Measurements from ENCODE around the gene MAPK8. TPM values are rescaled to one million over a fixed set of nuclear protein-coding genes. Genes with fewer than 3 reads are reported as not detected.
A peak's percentile ranks its signal among the peaks of the same experiment; 100 is the strongest.

MAPK8 gene
- polyA plus RNA-seq (2013), result 24.1 and 24.6 TPM in 2 replicates

DNA sequence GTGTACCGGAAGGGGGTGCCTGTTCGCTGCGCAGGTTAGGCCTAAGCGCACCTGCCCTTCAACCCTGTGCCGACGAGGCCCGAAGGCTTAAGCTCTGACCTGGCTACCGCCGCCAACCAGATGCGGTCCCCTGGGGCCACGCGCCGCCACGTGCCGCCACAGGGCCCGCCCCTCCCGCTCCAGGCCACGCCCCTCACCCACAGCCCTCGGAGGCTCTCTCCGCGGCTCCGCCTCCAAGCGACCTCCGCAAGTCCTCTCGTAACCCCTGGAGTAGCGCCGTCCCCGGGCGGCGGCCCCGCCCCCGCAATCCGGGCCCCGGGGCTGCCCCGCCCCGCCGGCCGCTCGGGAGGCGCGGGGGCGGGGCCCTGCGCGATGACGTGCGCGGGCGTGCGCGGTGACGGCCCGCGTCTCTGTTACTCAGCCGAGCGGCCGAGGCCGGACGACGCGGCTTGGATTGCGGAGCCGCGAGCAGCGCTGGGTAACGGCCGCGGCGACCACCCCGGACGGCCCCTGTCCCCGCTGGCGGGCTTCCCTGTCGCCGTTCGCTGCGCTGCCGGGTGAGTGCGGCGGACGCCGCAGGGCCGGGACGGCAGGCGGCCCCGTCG, at the start of gene MAPK8:
TSS of gene MAPK8 (plus strand) at position 413 of the 605 bp plus-strand sequence. CDS start 94,984 bp downstream, outside the sequence.
- Histone ChIP-seq H3K4me2 (ENCODE audit: low read length) (peak within 1 kb of the TSS; percentile 84), H4K12ac (ENCODE audit: low read depth, low read length) (peak within 1 kb of the TSS; percentile 97), H3K9me3 (ENCODE audit: insufficient read depth, low read depth, low read length) (no peaks in the 10 kb centered on the region), H3K4ac (ENCODE audit: low read depth, low read length) (peak within 1 kb of the TSS; percentile 96), H3K23ac (ENCODE audit: low read length) (no peak within 1 kb of the TSS), H3K27ac (ENCODE audit: low read depth, low read length) (peak within 1 kb of the TSS; percentile 84), H3K18ac (ENCODE audit: low read length) (peak within 1 kb of the TSS; percentile 94), H2BK12ac (ENCODE audit: low read length) (peak within 1 kb of the TSS; percentile 66), H4K8ac (ENCODE audit: low read depth, low read length) (peak within 1 kb of the TSS; percentile 88), H3K9ac (ENCODE audit: low read length) (peak within 1 kb of the TSS; percentile 94), H2AK5ac (ENCODE audit: low read length) (peak within 1 kb of the TSS; percentile 12), H3K4me1 (ENCODE audit: control insufficient read depth in 1 of 2, insufficient read depth in 2 of 2, low read length in 2 of 2) (peaks cover 0 to 2% of the 10 kb centered on the region in 2 experiments), H3K27me3 (ENCODE audit: insufficient read depth, low read length) (no peaks in the 10 kb centered on the region), H2BK5ac (ENCODE audit: low read depth, low read length, poor library complexity) (peak within 1 kb of the TSS; percentile 31), H3K79me1 (ENCODE audit: low read length) (peaks cover 6% of the 10 kb centered on the region), H2AFZ (ENCODE audit: insufficient read depth, low read length, poor library complexity) (peak within 1 kb of the TSS; percentile 98), H3K79me2 (ENCODE audit: control insufficient read depth, insufficient read depth, low read length, poor library complexity) (peaks cover 6% of the 10 kb centered on the region), H3K36me3 (ENCODE audit: control insufficient read depth in 1 of 2, insufficient read depth in 2 of 2, low read length in 2 of 2) (no peaks in the 10 kb centered on the region), H4K91ac (ENCODE audit: low read depth, low read length) (peak within 1 kb of the TSS; percentile 92), H3K14ac (ENCODE audit: low read length) (peak within 1 kb of the TSS; percentile 96), H2BK120ac (ENCODE audit: insufficient read depth, low read length, poor library complexity) (peak within 1 kb of the TSS; percentile 84), H3K4me3 (ENCODE audit: low read depth, low read length) (peak within 1 kb of the TSS; percentile 97)
- no CpG with 5 or more reads among the region's 86 CpGs for whole genome bisulfite sequencing (ENCODE audit: extremely low coverage, insufficient coverage, insufficient read length)
- peak; percentile 95 to 97 for DNase-seq

DNA sequence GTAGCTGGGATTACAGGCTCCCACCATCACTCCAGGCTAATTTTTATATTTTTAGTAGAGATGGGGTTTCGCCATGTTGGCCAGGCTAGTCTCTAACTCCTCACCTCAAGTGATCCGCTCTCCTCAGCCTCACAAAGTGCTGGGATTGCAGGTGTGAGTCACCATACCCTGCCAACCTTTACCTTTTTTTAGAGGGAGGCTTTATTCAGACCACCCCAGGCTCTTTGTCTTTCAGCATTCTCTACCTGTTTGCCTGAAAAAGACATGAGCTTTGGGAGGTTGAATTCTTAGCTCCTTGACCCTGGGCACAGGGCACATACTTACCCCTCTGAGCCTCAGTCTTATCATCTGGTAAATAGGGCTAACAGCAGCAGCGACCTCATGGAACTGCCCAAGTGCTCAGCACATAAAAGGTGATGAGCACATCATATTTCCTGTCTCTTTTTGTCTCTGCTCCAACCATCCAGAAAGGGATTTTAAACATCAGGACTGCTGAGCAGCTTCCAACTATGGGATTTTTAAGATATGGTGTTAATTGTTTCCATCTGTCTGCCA, 49.0 kb upstream of the MAPK8 start:
- H2BK120ac ChIP-seq (ENCODE audit: insufficient read depth, low read length, poor library complexity), result no peak overlapping the region
- H3K18ac ChIP-seq (ENCODE audit: low read length), result no peak overlapping the region
- H3K27me3 ChIP-seq (ENCODE audit: insufficient read depth, low read length), result no peaks in the 10 kb centered on the region
- H3K14ac ChIP-seq (ENCODE audit: low read length), result no peak overlapping the region
- H3K4me1 ChIP-seq (ENCODE audit: control insufficient read depth in 1 of 2, insufficient read depth in 2 of 2, low read length in 2 of 2), result peaks cover 20 to 25% of the 10 kb centered on the region in 2 experiments
- peaks cover 2% of the 10 kb centered on the region for H3K79me1 ChIP-seq (ENCODE audit: low read length)
- H2AK5ac ChIP-seq (ENCODE audit: low read length), result no peak overlapping the region
- H4K8ac ChIP-seq (ENCODE audit: low read depth, low read length), result no peak overlapping the region
- no peak overlapping the region for H3K4ac ChIP-seq (ENCODE audit: low read depth, low read length)
- H3K36me3 ChIP-seq (ENCODE audit: control insufficient read depth in 1 of 2, insufficient read depth in 2 of 2, low read length in 2 of 2), result no peaks in the 10 kb centered on the region
- no peak overlapping the region for H3K4me3 ChIP-seq (ENCODE audit: low read depth, low read length)
- H2BK5ac ChIP-seq (ENCODE audit: low read depth, low read length, poor library complexity), result no peak overlapping the region
- H3K9me3 ChIP-seq (ENCODE audit: insufficient read depth, low read depth, low read length), result no peaks in the 10 kb centered on the region
- no peak overlapping the region for H3K23ac ChIP-seq (ENCODE audit: low read length)
- no peak overlapping the region for H4K91ac ChIP-seq (ENCODE audit: low read depth, low read length)
- no peak overlapping the region for H3K4me2 ChIP-seq (ENCODE audit: low read length)
- no CpG with 5 or more reads among the region's 3 CpGs for WGBS (ENCODE audit: extremely low coverage, insufficient coverage, insufficient read length)
- no peak overlapping the region for H2AFZ ChIP-seq (ENCODE audit: insufficient read depth, low read length, poor library complexity)
- H4K12ac ChIP-seq (ENCODE audit: low read depth, low read length), result no peak overlapping the region
- H2BK12ac ChIP-seq (ENCODE audit: low read length), result no peak overlapping the region
- no peak for DNase-seq
- no peak overlapping the region for H3K27ac ChIP-seq (ENCODE audit: low read depth, low read length)
- H3K79me2 ChIP-seq (ENCODE audit: control insufficient read depth, insufficient read depth, low read length, poor library complexity), result no peaks in the 10 kb centered on the region
- no peak overlapping the region for H3K9ac ChIP-seq (ENCODE audit: low read length)

DNA sequence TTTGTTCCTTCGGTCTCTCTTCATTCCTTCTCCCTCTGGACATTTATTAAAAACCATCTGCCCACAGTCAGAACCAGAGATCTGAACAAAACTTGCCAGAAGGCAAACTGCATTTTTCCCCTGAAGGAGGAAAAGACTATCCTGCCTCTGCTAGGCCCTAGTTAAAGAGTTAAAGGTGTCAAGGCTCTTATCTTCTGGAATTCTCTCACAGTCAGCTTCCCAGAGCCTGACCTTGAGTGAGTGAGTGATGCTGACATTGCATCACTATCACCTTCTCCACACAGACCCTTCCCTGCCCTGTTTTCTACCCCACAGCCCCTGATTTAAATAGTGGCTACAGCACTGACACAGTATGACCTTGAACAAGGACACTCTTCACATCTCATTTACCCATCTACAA, 48.4 kb upstream of the MAPK8 start:
- Histone ChIP-seq H2BK12ac (ENCODE audit: low read length) (no peak overlapping the region), H4K91ac (ENCODE audit: low read depth, low read length) (no peak overlapping the region), H3K4me1 (ENCODE audit: control insufficient read depth in 1 of 2, insufficient read depth in 2 of 2, low read length in 2 of 2) (peaks cover 20 to 24% of the 10 kb centered on the region in 2 experiments), H3K79me1 (ENCODE audit: low read length) (peaks cover 1% of the 10 kb centered on the region), H3K36me3 (ENCODE audit: control insufficient read depth in 1 of 2, insufficient read depth in 2 of 2, low read length in 2 of 2) (no peaks in the 10 kb centered on the region), H3K18ac (ENCODE audit: low read length) (no peak overlapping the region), H2BK5ac (ENCODE audit: low read depth, low read length, poor library complexity) (no peak overlapping the region), H3K4me2 (ENCODE audit: low read length) (no peak overlapping the region), H3K4ac (ENCODE audit: low read depth, low read length) (no peak overlapping the region), H4K8ac (ENCODE audit: low read depth, low read length) (no peak overlapping the region), H2AFZ (ENCODE audit: insufficient read depth, low read length, poor library complexity) (no peak overlapping the region), H3K9me3 (ENCODE audit: insufficient read depth, low read depth, low read length) (no peaks in the 10 kb centered on the region), H4K12ac (ENCODE audit: low read depth, low read length) (no peak overlapping the region), H3K27ac (ENCODE audit: low read depth, low read length) (no peak overlapping the region), H3K14ac (ENCODE audit: low read length) (no peak overlapping the region), H3K79me2 (ENCODE audit: control insufficient read depth, insufficient read depth, low read length, poor library complexity) (no peaks in the 10 kb centered on the region), H3K9ac (ENCODE audit: low read length) (no peak overlapping the region), H3K23ac (ENCODE audit: low read length) (no peak overlapping the region), H2BK120ac (ENCODE audit: insufficient read depth, low read length, poor library complexity) (no peak overlapping the region), H3K4me3 (ENCODE audit: low read depth, low read length) (no peak overlapping the region), H3K27me3 (ENCODE audit: insufficient read depth, low read length) (no peaks in the 10 kb centered on the region), H2AK5ac (ENCODE audit: low read length) (no peak overlapping the region)
- WGBS (ENCODE audit: extremely low coverage, insufficient coverage, insufficient read length), result no CpG with 5 or more reads among the region's 1 CpG
- DNase-seq, result no peak

DNA sequence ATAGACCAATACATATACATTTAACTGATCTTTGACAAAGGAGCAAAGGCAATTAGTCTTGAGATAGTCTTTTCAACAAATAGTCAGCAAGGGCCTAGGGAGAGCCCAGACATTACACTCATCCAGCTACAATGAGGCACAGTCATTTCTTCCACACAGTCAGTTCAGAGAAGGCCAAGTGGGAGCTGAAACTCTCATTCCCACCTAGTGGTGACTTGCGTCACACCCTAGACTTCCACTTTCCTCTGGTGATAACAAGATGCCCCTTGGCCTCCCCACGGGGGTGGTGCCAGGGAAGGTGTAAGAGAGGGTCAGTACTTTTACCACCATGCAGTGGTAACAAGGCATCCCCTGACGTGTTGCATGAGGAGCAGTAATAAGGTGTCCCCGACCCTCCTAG, 39.9 kb upstream of the MAPK8 start:
- H3K4ac ChIP-seq (ENCODE audit: low read depth, low read length), result no peak overlapping the region
- no peak overlapping the region for H4K91ac ChIP-seq (ENCODE audit: low read depth, low read length)
- no peak overlapping the region for H2BK120ac ChIP-seq (ENCODE audit: insufficient read depth, low read length, poor library complexity)
- H4K8ac ChIP-seq (ENCODE audit: low read depth, low read length), result no peak overlapping the region
- no peak overlapping the region for H3K9ac ChIP-seq (ENCODE audit: low read length)
- no peak overlapping the region for H2BK12ac ChIP-seq (ENCODE audit: low read length)
- H2AFZ ChIP-seq (ENCODE audit: insufficient read depth, low read length, poor library complexity), result no peak overlapping the region
- no peak overlapping the region for H3K4me3 ChIP-seq (ENCODE audit: low read depth, low read length)
- no CpG with 5 or more reads among the region's 4 CpGs for WGBS (ENCODE audit: extremely low coverage, insufficient coverage, insufficient read length)
- H3K79me2 ChIP-seq (ENCODE audit: control insufficient read depth, insufficient read depth, low read length, poor library complexity), result no peaks in the 10 kb centered on the region
- H3K18ac ChIP-seq (ENCODE audit: low read length), result no peak overlapping the region
- no peak overlapping the region for H3K4me2 ChIP-seq (ENCODE audit: low read length)
- no peaks in the 10 kb centered on the region for H3K9me3 ChIP-seq (ENCODE audit: insufficient read depth, low read depth, low read length)
- H4K12ac ChIP-seq (ENCODE audit: low read depth, low read length), result no peak overlapping the region
- H3K27ac ChIP-seq (ENCODE audit: low read depth, low read length), result no peak overlapping the region
- no peak overlapping the region for H3K14ac ChIP-seq (ENCODE audit: low read length)
- no peak overlapping the region for H3K23ac ChIP-seq (ENCODE audit: low read length)
- H2BK5ac ChIP-seq (ENCODE audit: low read depth, low read length, poor library complexity), result no peak overlapping the region
- H3K4me1 ChIP-seq (ENCODE audit: control insufficient read depth in 1 of 2, insufficient read depth in 2 of 2, low read length in 2 of 2), result no peaks in the 10 kb centered on the region
- no peaks in the 10 kb centered on the region for H3K36me3 ChIP-seq (ENCODE audit: control insufficient read depth in 1 of 2, insufficient read depth in 2 of 2, low read length in 2 of 2)
- no peak overlapping the region for H2AK5ac ChIP-seq (ENCODE audit: low read length)
- no peaks in the 10 kb centered on the region for H3K27me3 ChIP-seq (ENCODE audit: insufficient read depth, low read length)
- no peak for DNase-seq
- H3K79me1 ChIP-seq (ENCODE audit: low read length), result no peaks in the 10 kb centered on the region
